ENCODE measurements around the gene NCCRP1. TPM values are rescaled to one million over a fixed set of nuclear protein-coding genes. Genes with fewer than 3 reads are reported as not detected.

The NCCRP1 gene
- polyA plus RNA-seq, 1 experiment, result 0.04 TPM

DNA sequence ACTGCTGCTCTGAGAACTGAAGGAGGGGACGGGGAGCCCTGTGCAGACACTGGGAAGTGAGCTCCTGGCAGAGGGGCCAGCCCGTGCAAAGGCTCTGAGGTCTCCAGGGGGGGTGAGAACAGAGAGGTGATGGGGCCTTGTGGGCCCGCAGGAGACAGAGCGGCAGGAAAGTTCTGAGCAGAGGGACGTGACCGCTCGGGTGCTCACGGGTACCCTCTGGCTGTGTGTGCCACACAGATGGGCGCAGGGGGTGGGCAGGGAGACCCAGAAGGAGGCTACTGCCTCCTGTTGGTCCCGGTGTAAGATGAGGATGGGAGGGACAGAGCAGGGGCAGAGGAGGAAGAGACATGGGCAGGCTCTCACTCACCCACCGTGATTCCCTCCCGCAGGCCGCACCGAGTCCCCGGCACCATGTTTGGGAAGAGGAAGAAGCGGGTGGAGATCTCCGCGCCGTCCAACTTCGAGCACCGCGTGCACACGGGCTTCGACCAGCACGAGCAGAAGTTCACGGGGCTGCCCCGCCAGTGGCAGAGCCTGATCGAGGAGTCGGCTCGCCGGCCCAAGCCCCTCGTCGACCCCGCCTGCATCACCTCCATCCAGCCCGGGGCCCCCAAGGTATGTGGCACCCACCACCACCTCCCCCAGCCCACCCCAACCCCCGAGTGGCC, 27.5 kb upstream of the NCCRP1 start:
- peaks cover 3% of the 10 kb centered on the region for H3K36me3 ChIP-seq (ENCODE audit: control insufficient read depth, insufficient read depth, low read length)
- no peak for DNase-seq (ENCODE audit: low read depth)
- TF ChIP-seq, protein P1, sequence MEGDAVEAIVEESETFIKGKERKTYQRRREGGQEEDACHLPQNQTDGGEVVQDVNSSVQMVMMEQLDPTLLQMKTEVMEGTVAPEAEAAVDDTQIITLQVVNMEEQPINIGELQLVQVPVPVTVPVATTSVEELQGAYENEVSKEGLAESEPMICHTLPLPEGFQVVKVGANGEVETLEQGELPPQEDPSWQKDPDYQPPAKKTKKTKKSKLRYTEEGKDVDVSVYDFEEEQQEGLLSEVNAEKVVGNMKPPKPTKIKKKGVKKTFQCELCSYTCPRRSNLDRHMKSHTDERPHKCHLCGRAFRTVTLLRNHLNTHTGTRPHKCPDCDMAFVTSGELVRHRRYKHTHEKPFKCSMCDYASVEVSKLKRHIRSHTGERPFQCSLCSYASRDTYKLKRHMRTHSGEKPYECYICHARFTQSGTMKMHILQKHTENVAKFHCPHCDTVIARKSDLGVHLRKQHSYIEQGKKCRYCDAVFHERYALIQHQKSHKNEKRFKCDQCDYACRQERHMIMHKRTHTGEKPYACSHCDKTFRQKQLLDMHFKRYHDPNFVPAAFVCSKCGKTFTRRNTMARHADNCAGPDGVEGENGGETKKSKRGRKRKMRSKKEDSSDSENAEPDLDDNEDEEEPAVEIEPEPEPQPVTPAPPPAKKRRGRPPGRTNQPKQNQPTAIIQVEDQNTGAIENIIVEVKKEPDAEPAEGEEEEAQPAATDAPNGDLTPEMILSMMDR (IDR thresholded peaks at IDR 0.05; ENCODE audit: insufficient read depth, low read depth, low read length), result no peak
- no peaks in the 10 kb centered on the region for H3K27me3 ChIP-seq (ENCODE audit: control insufficient read depth, insufficient read depth, low read length)
- POLR2A ChIA-PET, result no interaction called here
- no peak overlapping the region for H3K4me3 ChIP-seq (ENCODE audit: low read depth, low read length)
- CTCF ChIA-PET, result no interaction called here

- Histone ChIP-seq H3K27me3 (ENCODE audit: control insufficient read depth, insufficient read depth, low read length) (no peaks in the 10 kb centered on the region), H3K4me3 (ENCODE audit: low read depth, low read length) (no peak overlapping the region), H3K36me3 (ENCODE audit: control insufficient read depth, insufficient read depth, low read length) (peaks cover 8% of the 10 kb centered on the region)
- ChIA-PET CTCF (no interaction called here), POLR2A (no interaction called here)
- DNase-seq (ENCODE audit: low read depth), result no peak
- TF ChIP-seq, protein P1 (IDR thresholded peaks at IDR 0.05; ENCODE audit: insufficient read depth, low read depth, low read length), result no peak
Observed at GRCh38 chr19:39170386-39171231, 26.2 kb upstream of the NCCRP1 start.

DNA sequence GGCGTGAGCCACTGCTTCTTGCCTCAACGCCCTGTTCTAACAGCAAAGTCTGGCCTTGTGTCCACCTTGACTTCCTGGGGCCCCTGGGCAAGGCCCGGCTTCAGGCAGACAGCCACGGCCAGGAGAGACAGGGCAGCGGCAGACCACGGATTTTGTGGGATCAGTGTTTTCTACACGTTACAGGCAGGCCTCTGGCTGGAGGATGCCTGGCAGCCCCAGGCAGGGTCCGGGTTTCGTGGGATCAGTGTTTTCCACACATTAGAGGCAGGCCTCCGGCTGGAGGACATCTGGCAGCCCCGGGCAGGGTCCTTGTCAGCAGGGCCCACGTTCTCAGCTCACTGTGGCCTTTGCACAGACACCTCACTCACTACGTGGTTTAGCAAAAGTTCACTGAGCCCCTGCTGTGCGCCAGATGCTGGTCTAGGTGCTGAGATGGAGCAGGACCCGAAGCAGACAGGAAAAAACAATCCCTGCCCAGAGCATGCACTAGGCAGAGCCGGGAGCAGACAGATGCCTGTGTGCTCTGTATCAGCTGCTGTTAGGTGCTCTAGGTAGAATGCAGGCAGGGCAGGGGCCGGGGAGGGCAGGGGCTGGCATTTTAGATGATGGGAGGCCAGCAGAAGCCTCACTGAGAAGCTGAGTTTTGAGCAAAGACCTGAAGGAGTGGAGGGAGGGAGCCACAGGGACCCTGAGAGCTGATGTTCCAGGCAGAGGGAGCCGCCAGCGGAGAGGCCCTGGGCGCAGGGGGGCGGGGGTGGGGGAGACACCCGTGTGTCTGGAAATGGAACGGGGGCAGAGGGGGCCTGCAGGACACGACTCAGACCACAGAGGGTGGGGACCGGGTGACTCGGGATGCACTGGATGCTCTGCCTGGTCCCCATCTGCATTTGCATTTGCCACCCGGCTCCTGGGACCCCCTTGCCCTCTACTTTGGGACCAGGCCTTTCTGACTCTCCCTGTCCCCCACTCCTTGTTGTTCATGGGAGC, 25.0 kb upstream of the NCCRP1 start:
- Histone ChIP-seq H3K36me3 (ENCODE audit: control insufficient read depth, insufficient read depth, low read length) (peaks cover 14% of the 10 kb centered on the region), H3K27me3 (ENCODE audit: control insufficient read depth, insufficient read depth, low read length) (no peaks in the 10 kb centered on the region), H3K4me3 (ENCODE audit: low read depth, low read length) (no peak overlapping the region)
- ChIA-PET POLR2A (no interaction called here), CTCF (no interaction called here)
- TF ChIP-seq, protein P1 (IDR thresholded peaks at IDR 0.05; ENCODE audit: insufficient read depth, low read depth, low read length), result no peak
- no peak for DNase-seq (ENCODE audit: low read depth)

DNA sequence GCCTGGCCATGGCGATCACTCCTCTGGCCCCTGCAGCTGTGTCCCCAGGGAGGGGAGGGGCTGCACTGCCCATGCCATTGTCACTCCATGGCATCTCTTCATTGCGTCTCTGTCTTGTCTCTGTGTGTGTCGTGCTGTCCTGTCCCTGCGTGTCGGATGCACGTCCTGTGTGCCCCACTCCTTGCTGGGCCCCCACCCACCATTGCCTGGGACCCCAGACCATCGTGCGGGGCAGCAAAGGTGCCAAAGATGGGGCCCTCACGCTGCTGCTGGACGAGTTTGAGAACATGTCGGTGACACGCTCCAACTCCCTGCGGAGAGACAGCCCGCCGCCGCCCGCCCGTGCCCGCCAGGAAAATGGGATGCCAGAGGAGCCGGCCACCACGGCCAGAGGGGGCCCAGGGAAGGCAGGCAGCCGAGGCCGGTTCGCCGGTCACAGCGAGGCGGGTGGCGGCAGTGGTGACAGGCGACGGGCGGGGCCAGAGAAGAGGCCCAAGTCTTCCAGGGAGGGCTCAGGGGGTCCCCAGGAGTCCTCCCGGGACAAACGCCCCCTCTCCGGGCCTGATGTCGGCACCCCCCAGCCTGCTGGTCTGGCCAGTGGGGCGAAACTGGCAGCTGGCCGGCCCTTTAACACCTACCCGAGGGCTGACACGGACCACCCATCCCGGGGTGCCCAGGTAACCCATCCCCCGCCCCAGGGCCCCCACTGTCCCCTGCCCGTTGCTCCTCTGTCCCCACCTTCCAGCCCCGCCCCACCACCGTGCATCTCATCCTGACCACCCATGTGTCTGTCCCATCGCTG, 23.9 kb upstream of the NCCRP1 start:
- TF ChIP-seq, protein P1 (IDR thresholded peaks at IDR 0.05; ENCODE audit: insufficient read depth, low read depth, low read length), result no peak
- Histone ChIP-seq H3K36me3 (ENCODE audit: control insufficient read depth, insufficient read depth, low read length) (peaks cover 19% of the 10 kb centered on the region), H3K27me3 (ENCODE audit: control insufficient read depth, insufficient read depth, low read length) (no peaks in the 10 kb centered on the region), H3K4me3 (ENCODE audit: low read depth, low read length) (no peak overlapping the region)
- POLR2A ChIA-PET, result no interaction called here
- CTCF ChIA-PET, result no interaction called here
- no peak for DNase-seq (ENCODE audit: low read depth)

All from BJ (cell line).